ENCODE data around the gene GIGYF1.
A peak's percentile ranks its signal among the peaks of the same experiment; 100 is the strongest.

The GIGYF1 gene

GRCh38 chr7:100684534-100685042 lies 9.5 kb downstream of the GIGYF1 start:
- peak; percentile 8 for DNase-seq (ENCODE audit: low spot score)

GRCh38 chr7:100683659-100684533 lies 10.2 kb downstream of the GIGYF1 start:
- peak; percentile 11 for DNase-seq (ENCODE audit: low spot score)

- DNase-seq (ENCODE audit: low spot score), result peak; percentile 15
Measured at GRCh38 chr7:100682991-100683658, 10.9 kb downstream of the GIGYF1 start.

- peak; percentile 31 for DNase-seq (ENCODE audit: low spot score)
Measured at GRCh38 chr7:100682228-100682741, 11.8 kb downstream of the GIGYF1 start.

- peak; percentile 19 for DNase-seq (ENCODE audit: low spot score)
Measured at GRCh38 chr7:100681491-100682227, 12.4 kb downstream of the GIGYF1 start.

GRCh38 chr7:100680576-100681271 lies 13.3 kb downstream of the GIGYF1 start:
- DNase-seq (ENCODE audit: low spot score), result peak; percentile 13

GRCh38 chr7:100679927-100680575 lies 14.0 kb downstream of the GIGYF1 start:
- peak; percentile 8 for DNase-seq (ENCODE audit: low spot score)

GRCh38 chr7:100679129-100679926 lies 14.7 kb downstream of the GIGYF1 start:
- peak; percentile 26 for DNase-seq (ENCODE audit: low spot score)

- DNase-seq (ENCODE audit: low spot score), result peak; percentile 40
Measured at GRCh38 chr7:100678291-100678984, 15.6 kb downstream of the GIGYF1 start.

GRCh38 chr7:100677308-100678267 lies 16.5 kb downstream of the GIGYF1 start:
- no peak for DNase-seq (ENCODE audit: low spot score)

GRCh38 chr7:100676501-100677306 lies 17.3 kb downstream of the GIGYF1 start:
- DNase-seq (ENCODE audit: low spot score), result no peak

GRCh38 chr7:100675581-100676350 lies 18.3 kb downstream of the GIGYF1 start:
- DNase-seq (ENCODE audit: low spot score), result peak; percentile 86

- no peak for DNase-seq (ENCODE audit: low spot score)
Measured at GRCh38 chr7:100675105-100675451, 19.0 kb downstream of the GIGYF1 start.

- peak; percentile 25 for DNase-seq (ENCODE audit: low spot score)
Measured at GRCh38 chr7:100674411-100675104, 19.5 kb downstream of the GIGYF1 start.

- no peak for DNase-seq (ENCODE audit: low spot score)
Measured at GRCh38 chr7:100673942-100674410, 20.1 kb downstream of the GIGYF1 start.
